ENCODE data around the gene SULF2. TPM values are rescaled to one million over a fixed set of nuclear protein-coding genes. Genes with fewer than 3 reads are reported as not detected.
A peak's percentile ranks its signal among the peaks of the same experiment; 100 is the strongest.
"Not testable (repeated sequence)": the region's sequence is repeated elsewhere in the genome, so short reads cannot be mapped to it uniquely, and the experiment has no call there.

SULF2 gene
- 68.0 TPM for total RNA-seq

DNA sequence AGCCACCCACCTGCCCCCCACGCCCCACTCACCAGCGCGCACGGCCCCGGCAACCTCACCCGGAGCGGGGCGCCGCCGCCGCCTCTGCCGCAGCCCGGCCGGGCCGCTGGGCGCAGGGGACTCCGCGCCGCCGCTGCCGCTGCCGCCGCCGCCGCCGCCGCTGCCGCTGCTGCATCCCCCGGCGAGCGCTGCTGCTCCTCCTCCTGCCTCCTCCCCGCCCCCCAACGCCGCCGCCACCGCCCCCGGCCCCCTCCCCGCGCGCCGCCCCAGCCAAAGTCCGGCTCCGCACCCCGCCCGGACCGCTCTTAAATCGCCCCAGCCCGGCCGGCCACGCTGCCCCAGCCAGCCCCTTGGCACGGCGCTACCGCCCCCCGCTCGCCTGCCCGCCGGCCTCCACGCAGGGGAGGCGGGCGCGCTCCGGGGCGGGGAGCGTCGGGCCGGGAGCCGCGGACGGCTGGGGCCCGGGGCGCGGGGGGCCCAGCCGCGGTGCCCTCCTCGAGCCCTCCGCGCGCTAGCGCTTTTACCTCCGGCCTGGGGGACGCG is at the start of gene SULF2:
SULF2 (minus strand) TSS at position 171 of the 543 bp plus-strand sequence. CDS start 28,118 bp downstream, outside the sequence.
- DNase-seq, result peak; percentile 74

DNA sequence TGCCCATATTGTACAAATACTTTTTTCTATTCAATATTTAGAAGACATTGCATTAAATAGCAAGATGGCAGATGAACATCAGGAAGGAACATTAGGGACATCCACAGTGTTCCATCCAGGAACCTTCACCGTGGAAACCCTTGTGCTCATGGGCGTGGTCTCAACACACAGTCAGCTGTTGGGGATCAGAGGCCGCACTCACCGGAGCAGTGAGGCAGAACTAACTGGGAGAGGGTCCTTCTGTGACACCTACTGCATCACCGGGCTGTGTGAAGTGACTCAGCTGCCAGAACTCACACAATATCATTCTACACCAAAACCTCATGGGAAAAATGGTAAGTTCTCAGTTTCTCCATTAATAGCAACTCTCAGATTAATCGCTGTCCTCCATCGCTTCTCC is 46.4 kb upstream of the SULF2 start:
- DNase-seq, result not testable (repeated sequence)

DNA sequence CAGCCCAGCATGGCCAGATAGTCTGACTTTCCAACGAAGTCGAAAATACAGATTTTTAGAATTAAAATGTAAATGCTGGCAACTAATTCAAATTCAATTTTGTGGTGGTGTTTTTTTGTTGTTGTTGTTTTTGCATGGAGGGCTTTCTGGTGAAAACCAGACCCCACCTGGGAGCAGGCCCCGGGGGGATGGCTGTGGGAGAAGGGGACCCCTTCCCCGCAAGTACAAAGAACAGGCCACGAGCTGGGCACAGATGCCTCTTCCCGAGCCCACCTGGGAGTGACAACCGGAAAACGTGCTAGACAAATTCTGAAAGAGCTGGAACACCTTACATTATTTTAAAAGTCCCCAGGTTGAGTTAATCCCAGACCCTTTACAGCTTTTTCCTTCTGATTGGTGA is 41.4 kb upstream of the SULF2 start:
- DNase-seq, result not testable (repeated sequence)

DNA sequence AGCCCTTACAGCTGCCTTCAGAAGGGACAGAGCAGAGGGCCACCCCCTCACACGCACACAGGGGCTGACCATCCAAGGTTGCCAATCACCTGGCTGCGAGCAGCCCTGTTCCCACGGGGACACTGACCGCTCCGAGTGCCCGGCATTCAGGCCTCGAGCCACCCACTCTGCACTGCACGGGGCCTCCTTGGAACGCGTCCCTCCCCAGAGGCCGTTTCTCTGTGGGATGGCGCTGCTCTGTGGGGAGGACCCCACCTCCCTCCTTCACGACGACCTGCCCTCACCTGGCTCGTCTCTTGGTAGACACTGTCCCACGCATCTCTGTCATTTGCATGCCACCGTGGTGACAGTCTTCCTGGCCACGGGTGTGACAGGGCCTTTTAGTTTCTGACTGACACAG is 40.7 kb upstream of the SULF2 start:
- not testable (repeated sequence) for DNase-seq

DNA sequence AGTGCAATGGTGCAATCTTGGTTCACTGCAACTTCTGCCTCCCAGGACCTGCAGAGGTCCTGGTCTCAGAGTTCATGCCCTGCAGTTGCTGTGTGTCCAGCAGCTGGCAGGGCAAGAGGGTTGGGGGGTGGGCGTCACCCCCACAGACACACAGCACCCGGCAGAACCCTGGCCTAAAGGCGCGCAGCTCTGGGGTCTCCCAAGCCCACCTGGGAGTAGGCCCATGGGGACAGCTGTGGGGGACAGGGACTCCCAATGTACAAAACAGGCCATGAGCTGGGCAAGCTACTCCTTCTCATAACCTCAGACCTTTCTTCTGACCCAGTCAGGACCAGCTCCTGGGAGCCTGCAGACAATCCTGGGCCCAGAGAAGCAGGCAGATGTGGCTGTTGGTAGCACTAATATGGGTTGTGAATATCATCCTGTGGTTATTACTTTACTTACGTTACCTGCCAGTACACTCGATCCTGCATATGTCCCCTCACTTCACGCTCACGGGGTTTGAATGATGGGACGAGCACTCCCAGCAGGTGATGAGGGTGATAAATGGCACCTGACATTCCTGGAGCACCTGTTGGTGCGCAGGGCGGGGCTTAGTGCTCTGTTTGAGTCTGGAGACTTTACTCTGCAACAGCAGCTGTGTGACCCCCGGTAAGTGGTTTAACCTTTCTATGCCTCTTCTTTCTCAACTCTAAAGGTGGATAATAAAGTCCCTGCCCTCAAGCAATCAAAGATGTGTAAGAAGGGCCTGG is 39.9 kb upstream of the SULF2 start:
- no peak for DNase-seq

DNA sequence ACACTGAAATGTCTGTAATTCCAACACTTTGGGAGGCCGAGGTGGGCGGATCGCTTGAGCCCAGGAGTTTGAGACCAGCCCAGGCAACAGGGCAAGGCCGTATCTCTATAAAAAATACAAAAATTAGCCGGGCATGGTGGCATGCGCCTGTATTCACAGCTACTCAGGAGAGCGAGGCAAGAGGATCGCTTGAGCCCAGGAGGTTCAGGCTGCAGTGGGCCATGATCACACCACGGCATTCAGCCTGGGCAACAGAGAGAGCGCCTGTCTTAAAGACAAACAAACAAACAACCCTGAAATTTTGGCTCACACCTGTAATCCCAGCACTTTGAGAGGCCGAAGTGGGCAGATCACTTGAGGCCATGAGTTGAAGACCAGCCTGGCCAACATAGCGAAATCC is 38.7 kb upstream of the SULF2 start:
- DNase-seq, result not testable (repeated sequence)

DNA sequence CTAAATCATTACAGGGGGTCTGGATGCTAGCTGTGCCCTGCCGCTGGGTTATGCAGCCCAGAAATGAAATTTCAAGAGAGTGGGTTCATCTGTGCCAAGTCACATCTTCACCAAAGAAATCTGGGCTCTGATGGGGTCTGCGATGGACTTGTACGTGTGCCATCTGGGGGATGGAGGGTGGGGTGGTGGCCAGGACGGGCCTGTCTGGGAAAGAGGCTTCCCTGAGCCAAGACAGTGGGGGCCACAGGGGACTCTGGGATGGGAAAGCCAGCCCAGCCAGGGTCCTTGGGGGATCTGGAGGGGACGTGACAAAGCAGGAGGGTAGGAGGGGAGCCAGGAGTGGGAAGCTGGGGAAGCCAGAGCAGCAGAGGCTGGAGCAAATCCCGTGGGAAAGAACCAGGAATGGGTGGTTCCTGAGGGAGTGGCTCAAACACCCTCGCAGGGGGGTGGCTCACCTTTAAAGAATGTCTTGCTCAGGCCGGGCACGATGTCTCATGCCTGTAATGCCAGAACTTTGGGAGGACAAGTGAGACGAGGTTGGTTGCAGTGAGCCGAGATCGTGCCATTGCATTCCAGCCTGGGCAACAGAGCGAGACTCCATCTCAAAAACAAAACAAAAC is 36.3 kb upstream of the SULF2 start:
- no peak for DNase-seq

DNA sequence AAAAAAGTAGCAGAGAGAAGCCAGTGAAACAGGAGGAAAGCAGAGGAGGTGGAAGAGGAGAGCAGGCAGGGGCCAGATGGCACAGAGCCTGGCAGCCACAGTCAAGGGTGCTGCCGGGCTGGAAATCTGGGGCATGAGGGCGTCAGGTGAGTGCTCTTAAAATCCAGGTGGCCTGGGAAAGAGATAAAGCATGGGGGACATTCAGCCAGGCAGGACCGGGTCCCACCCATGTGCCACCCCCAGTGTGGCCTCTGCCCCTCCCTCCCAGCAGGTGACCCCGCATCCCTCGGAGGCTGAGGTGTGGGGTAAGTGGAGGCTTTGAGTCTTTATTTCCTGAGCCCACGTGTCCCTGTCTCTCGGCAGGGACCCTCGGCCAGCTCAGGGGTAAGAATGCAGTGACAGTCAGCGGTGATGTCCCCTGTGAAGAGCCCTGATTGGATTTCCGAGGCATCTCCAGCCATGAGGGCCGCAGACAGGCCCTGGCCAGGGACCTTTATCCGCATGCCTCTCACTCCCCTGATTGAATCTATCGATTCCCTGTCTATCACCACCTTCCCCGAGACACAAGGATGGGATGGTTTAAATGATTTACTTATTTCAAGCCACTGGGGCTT is 33.8 kb upstream of the SULF2 start:
- no peak for DNase-seq

DNA sequence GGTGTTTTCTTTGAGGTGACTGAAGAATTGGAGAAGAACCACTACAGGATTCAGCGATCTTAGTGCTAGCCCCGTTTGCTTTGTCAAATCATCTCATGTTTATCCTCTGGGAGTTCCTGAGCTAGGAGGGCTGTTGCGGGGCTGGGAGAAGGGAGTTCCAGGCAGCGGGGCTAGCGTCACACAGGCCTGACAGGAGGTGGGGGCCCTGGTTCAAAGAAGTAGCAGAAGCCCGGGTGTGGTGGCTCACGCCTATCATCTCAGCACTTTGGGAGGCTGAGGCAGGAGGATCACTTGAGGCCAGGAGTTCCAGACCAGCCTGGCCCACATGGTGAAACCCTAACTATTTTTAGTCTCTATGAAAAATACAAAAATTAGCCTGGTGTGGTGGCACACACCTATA is 33.2 kb upstream of the SULF2 start:
- no peak for DNase-seq

DNA sequence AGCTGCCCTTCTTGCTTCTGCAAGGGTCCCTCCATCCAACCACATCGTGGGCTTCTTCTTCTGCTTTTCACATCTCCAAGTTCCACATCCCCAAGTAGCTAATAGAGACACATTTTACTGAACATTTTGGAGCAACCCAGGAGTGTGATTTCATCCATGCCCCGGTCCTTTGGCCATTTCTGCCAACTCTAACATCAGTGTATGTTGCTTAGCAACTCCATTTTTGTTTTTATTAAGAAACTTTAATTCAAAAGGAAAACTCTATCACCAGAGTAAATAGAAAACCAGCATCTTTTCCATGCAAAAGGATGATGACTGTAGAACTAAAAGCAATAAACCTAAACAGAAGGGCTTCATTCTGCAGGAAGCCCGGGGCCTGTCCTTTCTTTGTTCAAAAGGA is 32.7 kb upstream of the SULF2 start:
- DNase-seq, result no peak

DNA sequence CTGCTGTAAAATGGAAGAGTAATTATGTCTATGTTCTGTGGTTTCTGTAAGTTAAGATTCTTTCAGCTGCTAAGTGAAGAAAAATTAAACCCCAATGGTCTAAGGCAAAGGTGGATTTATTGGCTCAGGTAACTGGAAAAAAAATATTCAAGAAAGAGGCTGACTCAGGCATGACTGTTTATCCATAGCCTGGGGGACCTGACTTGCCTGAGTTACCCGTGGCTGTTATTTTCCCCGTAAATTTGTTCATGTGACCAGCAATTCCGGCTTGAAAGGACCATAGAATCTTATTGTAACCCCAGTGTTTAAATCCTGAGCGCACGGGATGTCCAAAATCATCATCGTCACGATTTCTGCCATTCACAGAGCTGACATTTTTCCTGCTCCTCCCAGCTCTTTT is 32.3 kb upstream of the SULF2 start:
- DNase-seq, result no peak

DNA sequence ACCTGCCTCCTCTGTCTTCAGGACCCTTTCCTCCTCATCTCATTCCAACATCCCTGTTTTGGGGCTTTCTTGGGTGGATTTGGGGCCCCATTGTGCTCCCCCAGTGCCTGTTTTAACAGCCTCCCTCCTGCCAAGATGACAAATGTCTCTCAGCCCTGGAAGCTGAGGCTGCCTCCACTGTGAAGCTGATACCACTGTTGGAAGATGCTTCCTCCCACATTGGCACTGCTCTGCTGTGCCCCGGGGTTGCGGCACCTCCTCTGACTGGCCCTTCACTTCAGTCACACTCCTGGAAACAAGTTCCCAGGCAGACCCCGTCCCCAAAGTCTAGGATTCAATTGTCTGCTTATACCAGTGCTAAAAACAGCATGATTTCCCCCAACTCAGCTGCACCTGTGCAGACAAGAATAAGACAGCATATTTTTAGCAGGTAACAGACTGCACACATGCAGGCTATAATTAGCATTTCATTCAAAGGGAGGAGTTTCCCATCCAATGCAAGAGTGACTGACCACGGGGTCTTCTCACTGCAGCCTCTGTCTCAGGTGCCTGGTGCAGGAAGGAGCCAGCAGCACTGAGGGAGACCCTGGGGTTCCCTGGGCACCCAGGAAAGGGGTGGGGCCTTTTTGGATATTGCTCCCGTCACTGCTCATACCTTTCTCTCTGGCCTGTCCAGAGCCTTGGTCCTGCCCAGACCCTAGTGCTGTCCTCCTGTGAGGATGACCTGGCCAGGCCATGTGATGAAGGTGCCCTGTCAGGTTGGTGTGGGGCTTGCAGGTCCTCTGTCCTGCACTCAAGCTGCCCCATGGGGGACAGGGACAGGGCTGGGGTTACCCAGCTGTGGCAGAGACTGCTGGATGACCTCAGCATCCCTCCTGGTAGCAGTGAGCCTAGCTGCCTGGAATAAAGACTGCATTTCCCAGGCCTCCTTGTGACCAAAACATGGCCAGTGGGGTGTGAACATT is 31.5 kb upstream of the SULF2 start:
- no peak for DNase-seq

DNA sequence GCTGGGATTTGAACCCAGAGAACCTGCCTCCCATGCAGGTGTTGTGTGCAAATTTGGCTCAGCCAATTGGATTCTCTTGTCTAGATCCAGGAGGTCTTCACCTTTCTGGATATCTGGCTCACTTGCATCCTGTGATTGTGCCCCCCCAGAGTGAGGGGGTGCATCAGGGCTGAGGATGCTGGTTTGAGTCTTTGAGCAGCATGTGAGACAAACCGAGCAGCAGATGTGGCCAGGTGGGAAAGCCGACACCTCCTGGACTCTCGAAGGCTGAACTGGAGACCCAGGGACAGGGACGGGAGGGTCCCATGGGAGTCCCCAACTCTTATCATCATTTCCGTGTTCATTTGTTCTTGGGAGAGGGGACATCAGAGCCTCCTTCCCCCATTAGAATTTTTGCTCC is 30.6 kb upstream of the SULF2 start:
- DNase-seq, result no peak

DNA sequence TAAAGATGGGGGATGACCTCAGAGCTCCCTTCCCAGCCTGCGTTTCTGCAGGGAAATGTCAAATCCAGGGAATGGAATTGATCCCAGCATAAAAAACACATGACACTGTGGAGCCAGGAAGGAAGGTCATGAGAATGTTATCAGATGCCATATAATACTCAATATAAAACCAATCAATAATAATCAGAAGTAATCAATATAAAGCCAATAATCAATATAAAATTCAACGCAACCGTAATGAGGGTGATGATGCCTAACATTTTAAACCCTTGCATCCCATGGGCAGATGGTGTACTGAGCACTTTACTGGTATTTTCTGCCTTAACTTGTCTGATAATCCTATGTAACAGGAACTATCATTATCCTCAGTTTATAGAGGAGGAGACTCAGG is 30.1 kb upstream of the SULF2 start:
- DNase-seq, result no peak

DNA sequence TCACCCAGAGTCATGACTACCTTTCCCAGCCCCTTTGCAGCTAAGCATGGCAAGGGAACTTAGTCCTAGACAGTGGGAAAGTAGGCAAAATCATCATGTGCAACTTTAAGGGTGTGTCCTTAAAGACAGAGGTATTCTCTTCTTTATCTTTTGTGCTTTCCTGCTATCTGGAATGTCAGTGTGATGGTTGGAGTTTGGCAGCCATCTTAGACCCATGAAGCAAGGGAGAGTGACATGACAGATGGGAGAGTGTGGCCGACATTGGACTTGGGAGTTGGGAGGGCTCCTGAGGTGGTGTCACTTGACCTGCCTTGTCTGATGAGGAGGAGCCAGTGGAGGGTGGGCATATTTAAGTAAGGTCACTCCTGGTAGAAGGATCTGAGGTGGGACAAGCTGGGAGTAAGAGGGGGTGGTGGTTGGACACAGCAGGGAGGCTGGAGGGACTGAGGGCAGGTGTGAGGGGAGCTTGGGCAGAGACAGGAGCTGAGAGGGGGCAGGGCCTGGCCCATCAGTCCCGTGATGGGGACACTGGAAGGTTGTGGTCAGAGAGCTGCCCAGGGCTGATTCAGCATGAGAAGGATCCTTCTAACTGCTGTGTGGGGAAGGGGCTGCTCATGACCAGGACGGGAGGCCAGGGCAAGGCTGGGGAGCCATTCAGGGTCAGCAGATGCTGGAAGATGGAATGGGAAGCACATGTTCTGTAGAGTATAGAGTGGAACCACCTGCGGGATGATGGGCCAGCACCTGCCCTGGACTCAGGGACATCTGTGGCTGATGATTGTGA is 29.5 kb upstream of the SULF2 start:
- DNase-seq, result no peak

DNA sequence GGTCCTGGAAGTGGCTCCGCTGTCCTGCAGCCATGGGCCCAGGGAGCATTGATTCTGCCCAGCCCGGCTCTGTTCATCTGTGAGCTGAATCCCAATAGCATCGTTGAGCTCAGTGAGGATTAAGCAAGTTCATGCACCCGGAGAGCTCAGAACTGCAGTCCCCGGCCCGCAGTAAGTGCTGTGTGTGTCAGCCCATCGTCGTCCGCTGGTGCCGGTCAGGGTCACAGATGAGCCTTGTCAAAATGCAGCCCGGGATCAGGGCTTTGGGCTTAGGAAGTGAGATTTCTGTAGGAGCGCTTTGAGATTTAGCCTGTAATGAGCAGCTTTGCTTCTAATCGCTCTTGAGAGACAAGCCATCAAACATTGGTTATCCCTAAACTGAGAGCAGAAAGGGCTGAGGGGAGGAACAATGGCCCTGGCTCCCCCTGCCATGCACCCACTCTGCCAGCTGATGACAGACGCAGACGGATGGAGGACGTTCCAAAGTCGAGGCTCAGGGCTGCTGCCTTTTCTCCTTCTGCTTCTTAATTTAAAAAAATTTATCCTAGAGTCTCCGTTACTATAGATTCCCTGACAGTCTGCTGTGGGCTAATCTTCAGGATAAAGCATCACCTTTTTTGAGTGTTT is 25.6 kb upstream of the SULF2 start:
- no peak for DNase-seq

DNA sequence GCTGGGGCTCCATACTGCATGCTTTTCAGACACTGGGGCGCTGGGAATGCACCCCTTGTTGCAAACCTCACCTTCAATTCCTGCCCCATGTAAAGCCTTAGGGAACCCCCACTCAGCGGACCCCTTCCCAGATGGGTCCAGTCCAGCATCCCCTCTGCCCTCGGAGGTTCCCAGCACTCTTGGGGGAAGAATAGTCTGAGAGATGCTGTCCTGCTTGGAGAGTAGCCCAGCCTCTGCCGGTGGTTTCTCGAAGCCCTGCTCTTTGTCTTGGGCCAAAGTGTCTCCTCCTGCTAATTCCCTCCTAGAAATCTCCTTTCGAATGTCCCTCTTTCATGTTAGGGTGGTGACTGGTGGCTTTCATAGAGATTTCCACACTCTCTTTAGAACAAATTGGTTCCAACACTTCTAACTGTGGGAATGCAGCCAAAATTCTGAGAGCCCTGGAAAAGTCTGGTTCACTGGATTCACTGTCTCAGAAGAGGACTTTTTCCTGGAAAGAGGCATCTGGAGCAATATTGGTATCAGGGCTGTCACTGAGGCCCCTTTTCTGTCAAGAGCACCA is 24.9 kb upstream of the SULF2 start:
- peak; percentile 76 for DNase-seq

DNA sequence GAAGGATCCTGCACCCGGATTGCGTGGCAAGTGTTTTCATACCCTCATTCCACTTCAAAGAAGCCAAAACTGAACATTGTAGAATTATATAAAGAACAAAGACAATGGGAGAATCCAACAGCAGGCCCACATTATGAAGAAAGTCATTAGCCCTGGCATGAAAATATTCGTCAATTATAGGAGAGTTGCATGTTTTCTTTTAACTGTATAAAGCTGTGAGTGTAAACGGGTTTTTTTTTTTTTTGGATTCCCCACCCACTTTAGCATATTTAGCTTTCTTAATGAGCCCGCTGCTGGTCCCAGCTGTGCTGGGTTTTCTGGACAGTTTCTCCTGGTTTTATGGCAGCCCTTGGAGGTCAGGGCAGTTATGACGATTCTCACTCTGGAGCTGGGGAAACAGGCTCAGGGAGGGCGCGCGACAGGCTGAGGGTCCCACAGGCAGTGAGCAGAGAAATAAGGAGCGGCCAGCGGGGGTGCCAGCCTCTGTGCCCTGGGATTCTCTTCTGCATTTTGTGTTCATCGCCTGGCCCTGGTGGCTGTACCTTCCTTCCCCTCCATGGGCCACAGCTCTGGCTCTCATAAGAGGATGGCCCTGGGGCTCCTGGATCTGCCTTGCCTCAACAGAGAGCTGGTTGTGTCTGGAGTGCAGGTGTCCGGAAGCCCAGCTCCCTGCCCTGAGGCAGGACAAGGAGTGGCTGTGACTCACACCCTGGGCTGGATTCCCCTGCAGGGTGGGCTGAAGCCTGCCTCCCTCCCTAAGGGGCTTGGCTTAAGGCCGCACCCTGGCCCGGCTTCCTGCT is 24.1 kb upstream of the SULF2 start:
- DNase-seq, result no peak

DNA sequence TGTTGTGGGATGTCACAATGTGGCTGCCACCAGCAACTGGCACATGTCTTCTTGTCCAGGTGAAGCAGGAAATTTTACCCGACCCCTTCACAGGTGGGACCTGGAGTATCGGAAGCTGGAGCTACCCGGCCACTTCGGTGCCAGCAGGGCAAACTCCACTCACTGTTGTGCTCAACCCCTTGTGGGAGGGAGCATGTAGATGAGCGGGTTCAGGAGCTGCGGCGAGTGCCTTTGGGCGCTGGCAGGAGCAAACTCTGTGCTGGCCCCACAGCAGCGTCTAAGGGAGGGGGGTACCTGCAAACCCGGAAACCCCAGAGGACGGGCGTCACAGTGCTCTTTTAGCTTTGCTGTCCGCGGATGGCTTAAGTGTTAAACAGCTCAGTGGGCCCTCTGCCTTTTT is 20.7 kb upstream of the SULF2 start:
- no peak for DNase-seq

DNA sequence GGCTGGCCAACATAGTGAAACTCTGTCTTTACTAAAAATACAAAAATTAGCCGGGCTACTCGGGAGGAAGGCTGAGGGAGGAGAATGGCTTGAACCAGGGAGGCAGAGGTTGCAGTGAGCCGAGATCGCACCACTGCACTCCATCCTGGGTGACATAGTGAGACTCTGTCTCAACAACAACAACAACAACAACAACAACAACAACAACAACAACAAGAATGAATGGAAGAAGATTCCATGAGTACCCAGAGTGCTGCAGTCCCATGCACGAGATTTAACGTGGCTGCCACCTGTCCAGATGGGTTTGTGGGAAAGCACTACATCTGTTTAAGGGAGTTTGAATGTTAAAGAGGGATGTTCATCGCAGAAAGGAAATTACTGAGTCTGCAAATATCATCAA is 19.7 kb upstream of the SULF2 start:
- not testable (repeated sequence) for DNase-seq
